RWPE2 (cell line): ENCODE measurements around the gene PEAK3.

Experiments used
- ATAC-seq: fragments of 200-7000 bp; cut with Tn5 transposase; 3 replicates; pipeline ENCODE4 v1.9.1; 2021; ENCODE audit warnings: low read depth
- DNase-seq: peaks from one replicate; pipeline ENCODE4 v3.0.0-alpha.2; 2020; ENCODE audit warnings: low spot score
- H3K27ac ChIP-seq: fragments of 450-650 bp; 2 replicates; pipeline ENCODE4 v1.5.1; 2017; ENCODE audit warnings: mild to moderate bottlenecking; ENCODE audit not compliant: poor library complexity, severe bottlenecking
- H3K27me3 ChIP-seq: fragments of 250-450 bp; sonication (Bioruptor Pico); 2 replicates; pipeline ENCODE4 v1.5.1; 2021; ENCODE audit warnings: mild to moderate bottlenecking, moderate library complexity; ENCODE audit not compliant: insufficient read depth, poor library complexity, severe bottlenecking
- H3K36me3 ChIP-seq: fragments of 250-450 bp; sonication (Bioruptor Pico); 2 replicates; pipeline ENCODE4 v1.5.1; 2020; ENCODE audit warnings: low read depth, mild to moderate bottlenecking, moderate library complexity
- H3K4me1 ChIP-seq: fragments of 250-450 bp; sonication (Bioruptor Pico); 2 replicates; pipeline ENCODE4 v1.5.1; 2021; ENCODE audit warnings: mild to moderate bottlenecking, moderate library complexity; ENCODE audit not compliant: insufficient read depth, poor library complexity, severe bottlenecking
- H3K4me3 ChIP-seq: fragments of 250-450 bp; sonication (Bioruptor Pico); 2 replicates; pipeline ENCODE4 v1.5.1; 2021; ENCODE audit warnings: mild to moderate bottlenecking, moderate library complexity; ENCODE audit not compliant: severe bottlenecking
- H3K9me3 ChIP-seq: fragments of 250-450 bp; sonication (Bioruptor Pico); 2 replicates; pipeline ENCODE4 v1.5.1; 2021; ENCODE audit warnings: mild to moderate bottlenecking, moderate library complexity; ENCODE audit not compliant: severe bottlenecking
- CTCF ChIP-seq: fragments of 450-650 bp; IDR thresholded peaks from one replicate; pipeline ENCODE4 v1.5.1; 2017; ENCODE audit warnings: mild to moderate bottlenecking, moderate library complexity; ENCODE audit not compliant: poor library complexity, severe bottlenecking

The PEAK3 gene

GRCh38 chr19:2242092-2242537 is 39.9 kb downstream of the PEAK3 start:
- H3K4me1 ChIP-seq: peaks cover 10% of the 10 kb centered on the region
- no peak overlapping the region for H3K27ac ChIP-seq
- no peaks in the 10 kb centered on the region for H3K9me3 ChIP-seq
- peaks cover 78% of the 10 kb centered on the region for H3K36me3 ChIP-seq
- DNase-seq (no peak), ATAC-seq (no peak)
- H3K27me3 ChIP-seq: no peaks in the 10 kb centered on the region
- TF ChIP-seq CTCF: no peak
- no peak overlapping the region for H3K4me3 ChIP-seq

- Histone ChIP-seq H3K27ac (no peak overlapping the region), H3K36me3 (peaks cover 68% of the 10 kb centered on the region), H3K9me3 (no peaks in the 10 kb centered on the region), H3K27me3 (no peaks in the 10 kb centered on the region), H3K4me3 (no peak overlapping the region), H3K4me1 (peaks cover 10% of the 10 kb centered on the region)
- no peak for TF ChIP-seq CTCF
- ATAC-seq (no peak), DNase-seq (no peak)
Observed at GRCh38 chr19:2240881-2241760, 40.9 kb downstream of the PEAK3 start.

GRCh38 chr19:2239771-2240770 is 41.9 kb downstream of the PEAK3 start:
- Histone ChIP-seq H3K27me3 (no peaks in the 10 kb centered on the region), H3K4me3 (peak overlapping the region; percentile 21), H3K36me3 (peaks cover 58% of the 10 kb centered on the region), H3K9me3 (no peaks in the 10 kb centered on the region), H3K27ac (peak overlapping the region; percentile 7), H3K4me1 (peaks cover 10% of the 10 kb centered on the region)
- ATAC-seq (no peak), DNase-seq (no peak)
- no peak for TF ChIP-seq CTCF

- peak overlapping the region; percentile 7 for H3K27ac ChIP-seq
- H3K4me3 ChIP-seq: peak overlapping the region; percentile 21
Observed at GRCh38 chr19:2239173-2239572, 42.8 kb downstream of the PEAK3 start.

More at GRCh38 chr19:2239173-2239572, 42.8 kb downstream of the PEAK3 start:
- Histone ChIP-seq H3K4me1 (peaks cover 10% of the 10 kb centered on the region), H3K9me3 (no peaks in the 10 kb centered on the region), H3K27me3 (no peaks in the 10 kb centered on the region), H3K36me3 (peaks cover 58% of the 10 kb centered on the region)
- ATAC-seq (no peak), DNase-seq (no peak)
- TF ChIP-seq CTCF: no peak
